Stimulated activated CD8-positive, alpha-beta memory T cell treated with anti-CD3 and anti-CD28 coated beads, Interleukin-12 subunit alpha, Interleukin-12 subunit beta, amount 100 ng/mL, for 24 hours (primary cell): ENCODE results near the gene PRCC.

ENCODE experiments used
- DNase-seq: peaks from one replicate; pipeline ENCODE4 v3.0.0-alpha.2; 2020; ENCODE audit errors: extremely low read depth

PRCC gene

GRCh38 chr1:156841295-156841855 is 74.0 kb downstream of the PRCC start:
- no peak for DNase-seq

GRCh38 chr1:156842618-156843300 is 75.4 kb downstream of the PRCC start:
- no peak for DNase-seq

- no peak for DNase-seq
Observed at GRCh38 chr1:156844102-156844501, 76.8 kb downstream of the PRCC start.

GRCh38 chr1:156844638-156845037 is 77.3 kb downstream of the PRCC start:
- no peak for DNase-seq

GRCh38 chr1:156845055-156845952 is 78.0 kb downstream of the PRCC start:
- no peak for DNase-seq

- DNase-seq, result no peak
Observed at GRCh38 chr1:156845953-156846545, 78.7 kb downstream of the PRCC start.

GRCh38 chr1:156846643-156847042 is 79.3 kb downstream of the PRCC start:
- no peak for DNase-seq

- DNase-seq, result no peak
Observed at GRCh38 chr1:156847591-156848460, 80.5 kb downstream of the PRCC start.

- no peak for DNase-seq
Observed at GRCh38 chr1:156848461-156849150, 81.3 kb downstream of the PRCC start.

DNA sequence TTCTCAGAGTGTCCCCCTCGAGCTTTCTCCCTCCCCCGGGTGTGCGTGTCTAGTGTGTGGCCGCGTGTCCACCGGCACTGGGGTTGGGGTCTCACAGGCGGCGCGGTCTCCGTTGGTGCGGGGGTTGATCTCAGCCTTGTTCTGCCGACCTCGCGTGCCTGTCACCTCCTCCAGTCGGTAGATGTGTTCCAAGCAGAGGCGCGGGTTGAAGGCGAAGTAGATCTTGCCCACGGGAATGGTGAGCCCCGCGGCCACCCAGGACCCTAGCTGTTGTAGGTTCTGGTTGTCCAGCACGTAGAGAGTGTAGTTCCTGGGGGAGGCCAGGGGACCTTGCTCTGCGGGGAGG is 81.8 kb downstream of the PRCC start:
- DNase-seq, result no peak
